Panc1 (cell line): ENCODE results near the gene CTDSP2. TPM values are rescaled to one million over a fixed set of nuclear protein-coding genes. Genes with fewer than 3 reads are reported as not detected.

Source experiments
- ATAC-seq: fragments of 200-7000 bp; cut with Tn5 transposase; 2 replicates; pipeline ENCODE4 v1.9.1; 2020; ENCODE audit warnings: mild to moderate bottlenecking, moderate library complexity
- BruUV-seq: library from RNA; stranded (reverse); fragments of 400-500 nt; replicated peaks from 2 replicates; lab custom pipeline; 2021; lab: Mats Ljungman, UMichigan
- CTCF ChIA-PET: fragments of 300-600 bp; sonication (Branson Sonifier 250); formaldehyde crosslinking; loops from one replicate; lab custom pipeline; 2022; ENCODE audit warnings: antibody characterized with exemption; lab: Charles Lee
- POLR2A ChIA-PET: fragments of 300-600 bp; sonication (Branson Sonifier 250); formaldehyde crosslinking; loops from one replicate; lab custom pipeline; 2022; ENCODE audit warnings: antibody characterized with exemption; lab: Charles Lee
- DNase-seq: peaks from one replicate; pipeline ENCODE4 v3.0.0-alpha.2; 2010; ENCODE audit warnings: low read depth, low spot score
- H3K27ac ChIP-seq: 2 replicates; pipeline ENCODE4 v1.5.1; 2011; ENCODE audit warnings: mild to moderate bottlenecking, low read length, inconsistent platforms
- H3K27me3 ChIP-seq: fragments of 200-500 bp; sonication (Bioruptor generic); 2 replicates; pipeline ENCODE4 v1.6.0; 2014; ENCODE audit warnings: low read length, inconsistent platforms; ENCODE audit not compliant: control insufficient read depth, insufficient read depth
- H3K36me3 ChIP-seq: fragments of 200-500 bp; sonication (Bioruptor generic); 2 replicates; pipeline ENCODE4 v1.5.1; 2014; ENCODE audit warnings: inconsistent platforms, mild to moderate bottlenecking, low read length, moderate library complexity; ENCODE audit not compliant: control insufficient read depth, insufficient read depth
- H3K4me1 ChIP-seq: 2 replicates; pipeline ENCODE4 v1.5.1; 2011; ENCODE audit warnings: inconsistent platforms, mild to moderate bottlenecking, low read length, moderate library complexity; ENCODE audit not compliant: control insufficient read depth, insufficient read depth
- H3K4me3 ChIP-seq, 2 experiments: 2 replicates each; pipeline ENCODE4 v1.5.1; 2011 to 2012; ENCODE audit warnings: low read depth in 2 of 2, low read length in 2 of 2, mild to moderate bottlenecking in 2 of 2, inconsistent platforms in 1 of 2, moderate library complexity in 1 of 2
- H3K9me3 ChIP-seq: fragments of 200-500 bp; sonication (Bioruptor generic); 2 replicates; pipeline ENCODE4 v1.5.1; 2014; ENCODE audit warnings: low read depth, mild to moderate bottlenecking, inconsistent platforms, low read length, moderate library complexity; ENCODE audit not compliant: control insufficient read depth, insufficient read depth
- CTCF ChIP-seq: fragments of 450-650 bp; IDR thresholded peaks from 2 replicates; pipeline ENCODE4 v1.5.1; 2017; ENCODE audit warnings: mild to moderate bottlenecking
- POLR2AphosphoS5 ChIP-seq: IDR thresholded peaks from 2 replicates; pipeline ENCODE4 v1.6.1; 2012; ENCODE audit warnings: mild to moderate bottlenecking, low read depth, low read length, moderate library complexity
- REST ChIP-seq, 2 experiments: IDR thresholded peaks; 2 replicates each; pipeline ENCODE4 v1.6.1; 2011 to 2012; ENCODE audit warnings: low read depth in 2 of 2, control low read depth in 1 of 2, low read length in 1 of 2, mild to moderate bottlenecking in 1 of 2, moderate library complexity in 1 of 2; ENCODE audit not compliant: insufficient read depth in 1 of 2
- SIN3A ChIP-seq: IDR thresholded peaks from 2 replicates; pipeline ENCODE4 v1.6.1; 2012; ENCODE audit warnings: low read depth, mild to moderate bottlenecking, low read length, moderate library complexity, borderline replicate concordance; ENCODE audit not compliant: insufficient read depth
- TCF7L2 ChIP-seq: IDR thresholded peaks from 2 replicates; pipeline ENCODE4 v1.6.1; 2011; ENCODE audit warnings: mild to moderate bottlenecking, low read depth, low read length, inconsistent platforms
- in situ Hi-C: cut with HindIII; loops from 2 replicates; pipeline ENCODE4 v1.10.0; 2016; ENCODE audit warnings: low sequenced_read_pairs, low pct_unique_long_range_greater_than_20kb
- intact Hi-C: fragments of 100-400 bp; cut with micrococcal nuclease; formaldehyde crosslinking; loops from one replicate; pipeline ENCODE4 v1.10.0; 2022; ENCODE audit not compliant: unreplicated experiment
- total RNA-seq: library from RNA; stranded (reverse); gene quantifications from one replicate; pipeline ENCODE4 v1.2.1, GENCODE V29; 2021; ENCODE audit not compliant: unreplicated experiment

CTDSP2 gene
- total RNA-seq, 1 experiment from 2014 or later, result 120 TPM

DNA sequence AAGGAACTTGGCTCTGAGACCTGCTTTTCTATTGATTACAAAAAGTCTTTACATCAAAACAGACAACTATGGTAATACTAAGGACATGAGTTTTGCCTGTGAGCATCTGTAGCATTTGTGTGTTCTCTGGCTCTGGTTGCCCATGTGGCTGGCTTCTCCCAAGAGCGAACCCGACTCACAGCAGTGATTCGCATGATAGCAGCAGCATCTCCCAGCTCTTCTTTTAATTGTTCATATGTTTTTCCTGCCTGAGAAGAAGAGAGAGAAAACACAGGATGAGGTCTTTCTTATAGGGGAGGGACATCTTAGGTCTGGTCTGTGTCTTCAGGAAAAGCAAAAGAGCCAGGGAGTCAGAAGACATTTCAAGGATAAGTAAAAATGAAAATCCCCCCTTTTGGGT lies 45.6 kb downstream of the CTDSP2 start:
- Histone ChIP-seq H3K4me1 (no peaks in the 10 kb centered on the region), H3K36me3 (peaks cover 3% of the 10 kb centered on the region), H3K27me3 (no peaks in the 10 kb centered on the region), H3K4me3 (no peak overlapping the region), H3K9me3 (no peaks in the 10 kb centered on the region), H3K27ac (no peak overlapping the region)
- in situ Hi-C loops, result no loop called here
- DNase-seq (no peak), ATAC-seq (no peak)
- no TSS peak for BruUV-seq
- no peak for TF ChIP-seq CTCF
- TF ChIP-seq POLR2AphosphoS5, result no peak
- TF ChIP-seq TCF7L2, result no peak
- TF ChIP-seq REST (IDR thresholded peaks at IDR 0.05; ENCODE audit: insufficient read depth in 1 of 2, low read depth in 2 of 2, low read length in 1 of 2), result no peak
- no peak for TF ChIP-seq SIN3A
- CTCF ChIA-PET, result interaction anchor here (0.6 kb wide), 1 partner anchor 115 kb away, joined by 7 read pairs; no protein-coding TSS in a partner anchor
- intact Hi-C loops, result no loop called here
- POLR2A ChIA-PET, result interaction anchor here (0.6 kb wide), 1 partner anchor 274 kb away, joined by 3 read pairs; no protein-coding TSS in a partner anchor

GRCh38 chr12:57797933-57798332 lies 48.6 kb downstream of the CTDSP2 start:
- no peaks in the 10 kb centered on the region for H3K9me3 ChIP-seq
- ChIA-PET CTCF (interaction anchor here (0.6 kb wide), 1 partner anchor 62 kb away, joined by 3 read pairs; no protein-coding TSS in a partner anchor), POLR2A (no interaction called here)
- TF ChIP-seq REST (IDR thresholded peaks at IDR 0.05; ENCODE audit: insufficient read depth in 1 of 2, low read depth in 2 of 2, low read length in 1 of 2) (no peak), POLR2AphosphoS5 (no peak), SIN3A (no peak), CTCF (no peak), TCF7L2 (no peak)
- peaks cover 3% of the 10 kb centered on the region for H3K36me3 ChIP-seq
- no peaks in the 10 kb centered on the region for H3K27me3 ChIP-seq
- H3K27ac ChIP-seq, result no peak overlapping the region
- no TSS peak for BruUV-seq
- ATAC-seq (no peak), DNase-seq (no peak)
- H3K4me3 ChIP-seq, result no peak overlapping the region
- H3K4me1 ChIP-seq, result no peaks in the 10 kb centered on the region
- intact Hi-C loops, result no loop called here
- in situ Hi-C loops, result no loop called here
